Peyer's patch (tissue), 4 donors: Measurements from ENCODE around the gene OAS2. TPM values are rescaled to one million over a fixed set of nuclear protein-coding genes. Genes with fewer than 3 reads are reported as not detected.
A peak's percentile ranks its signal among the peaks of the same experiment; 100 is the strongest.

ENCODE experiments used
- DNase-seq, 3 donors: peaks; one replicate each; pipeline ENCODE4 v3.0.0-alpha.2; 2017 to 2019
- H3K27ac ChIP-seq, 4 donors: fragments of 200-600 bp; sonication (generic); one replicate each; pipeline ENCODE4 v1.5.1; 2016 to 2019
- H3K27me3 ChIP-seq, 2 donors: fragments of 200-600 bp; sonication (generic); one replicate each; pipeline ENCODE4 v1.5.1; 2019
- H3K36me3 ChIP-seq, 3 donors: fragments of 200-600 bp; sonication (generic); one replicate each; pipeline ENCODE4 v1.5.1; 2016 to 2019
- H3K4me1 ChIP-seq, 4 donors: fragments of 200-600 bp; sonication (generic); one replicate each; pipeline ENCODE4 v1.5.1; 2016 to 2019
- H3K4me3 ChIP-seq, 4 donors: fragments of 200-600 bp; sonication (generic); 1 replicate in 3 of 4; 2 replicates in 1 of 4; pipeline ENCODE4 v1.5.1; 2016 to 2019; ENCODE audit warnings: mild to moderate bottlenecking in 1 of 4
- H3K9me3 ChIP-seq, 4 donors: fragments of 200-600 bp; sonication (generic); one replicate each; pipeline ENCODE4 v1.5.1; 2016 to 2019; ENCODE audit warnings: mild to moderate bottlenecking in 1 of 4
- POLR2A ChIP-seq, 2 donors: fragments of 450-650 bp; IDR thresholded peaks; one replicate each; pipeline ENCODE4 v1.5.1; 2017; ENCODE audit warnings: antibody characterized with exemption in 2 of 2, mild to moderate bottlenecking in 2 of 2, moderate library complexity in 2 of 2
- total RNA-seq, 4 donors: library from RNA; depleted of rRNA; stranded (reverse); fragments of >200 nt; gene quantifications; one replicate each; pipeline ENCODE4 v1.1.0, GENCODE V29; 2016
- TF ChIP-seq, protein P1 (sequence below), 6 experiments: fragments of 450-650 bp in 4 of 6; fragments of 200-600 bp in 2 of 6; sonication (generic) in 1 of 6; IDR thresholded peaks; one replicate each; pipeline ENCODE4 v1.5.1; 2017 to 2019; ENCODE audit warnings: antibody characterized with exemption in 6 of 6, mild to moderate bottlenecking in 3 of 6, moderate library complexity in 1 of 6

Gene OAS2
- total RNA-seq, 4 donors from 2014 or later = 1.3 to 18.2 (median 3.5) TPM

DNA sequence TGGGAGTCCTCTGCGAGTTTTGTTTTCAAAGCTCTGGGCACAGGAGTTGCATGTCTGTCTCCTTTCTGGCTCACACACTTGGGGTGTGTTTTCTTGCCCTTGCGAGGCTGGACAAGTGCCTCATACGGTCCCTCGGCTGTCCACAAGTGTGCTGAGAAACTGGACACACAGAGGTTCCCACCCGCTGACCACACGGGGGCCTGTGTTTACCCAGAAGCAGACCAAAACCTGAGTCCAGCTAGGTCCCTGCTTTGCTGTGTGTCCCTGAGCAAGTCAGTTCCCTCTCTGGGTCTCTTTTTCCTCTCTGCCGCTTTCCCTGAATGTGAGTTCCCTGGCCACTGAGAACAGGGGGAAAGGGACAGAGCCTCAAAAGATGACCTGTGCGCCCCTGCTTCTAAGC is 678 bp upstream of the OAS2 start:
- Histone ChIP-seq H3K4me1 (peaks cover 0 to 7% (median 0%) of the 10 kb centered on the region in 4 donors), H3K27me3 (no peaks in the 10 kb centered on the region), H3K27ac (peak overlapping the region; percentile 86 to 92 (median 91)), H3K36me3 (no peaks in the 10 kb centered on the region), H3K4me3 (peak overlapping the region; percentile 52 to 63 (median 61)), H3K9me3 (no peaks in the 10 kb centered on the region)
- TF ChIP-seq, protein P1, sequence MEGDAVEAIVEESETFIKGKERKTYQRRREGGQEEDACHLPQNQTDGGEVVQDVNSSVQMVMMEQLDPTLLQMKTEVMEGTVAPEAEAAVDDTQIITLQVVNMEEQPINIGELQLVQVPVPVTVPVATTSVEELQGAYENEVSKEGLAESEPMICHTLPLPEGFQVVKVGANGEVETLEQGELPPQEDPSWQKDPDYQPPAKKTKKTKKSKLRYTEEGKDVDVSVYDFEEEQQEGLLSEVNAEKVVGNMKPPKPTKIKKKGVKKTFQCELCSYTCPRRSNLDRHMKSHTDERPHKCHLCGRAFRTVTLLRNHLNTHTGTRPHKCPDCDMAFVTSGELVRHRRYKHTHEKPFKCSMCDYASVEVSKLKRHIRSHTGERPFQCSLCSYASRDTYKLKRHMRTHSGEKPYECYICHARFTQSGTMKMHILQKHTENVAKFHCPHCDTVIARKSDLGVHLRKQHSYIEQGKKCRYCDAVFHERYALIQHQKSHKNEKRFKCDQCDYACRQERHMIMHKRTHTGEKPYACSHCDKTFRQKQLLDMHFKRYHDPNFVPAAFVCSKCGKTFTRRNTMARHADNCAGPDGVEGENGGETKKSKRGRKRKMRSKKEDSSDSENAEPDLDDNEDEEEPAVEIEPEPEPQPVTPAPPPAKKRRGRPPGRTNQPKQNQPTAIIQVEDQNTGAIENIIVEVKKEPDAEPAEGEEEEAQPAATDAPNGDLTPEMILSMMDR (IDR thresholded peaks at IDR 0.05) = no peak
- TF ChIP-seq POLR2A (IDR thresholded peaks at IDR 0.05) = no peak
- no peak for DNase-seq

DNA sequence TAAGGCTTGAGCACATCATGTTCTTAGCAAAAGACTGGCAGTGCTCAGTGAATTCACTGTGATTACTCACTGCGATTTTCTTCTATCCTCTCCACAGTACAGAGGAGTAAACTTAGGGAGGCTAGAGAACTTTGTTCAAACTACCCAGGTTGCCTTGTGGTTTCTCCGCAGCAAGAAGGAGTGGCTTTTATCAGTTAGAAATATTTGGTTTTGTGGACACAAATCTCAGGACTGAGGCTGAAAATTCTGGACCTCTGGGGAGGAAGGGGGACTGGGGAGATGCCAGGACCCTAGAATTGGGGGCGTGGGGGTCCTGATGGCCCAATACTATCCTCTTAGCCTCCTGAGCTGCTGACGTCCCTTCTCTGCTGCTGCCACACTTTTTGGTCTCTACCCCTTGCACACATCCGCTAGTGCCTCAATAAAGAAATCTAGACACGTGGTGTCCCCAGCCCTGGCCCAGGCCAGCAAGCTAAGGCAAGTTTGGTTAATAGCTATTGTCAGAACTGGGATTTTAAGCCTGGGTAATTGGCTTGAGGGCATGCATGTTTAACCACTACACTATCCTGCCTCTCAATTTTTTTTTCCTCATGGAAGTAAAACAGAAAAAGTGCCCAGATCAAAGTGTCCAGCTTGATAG is 842 bp downstream of the OAS2 start:
- peak overlapping the region; percentile 52 to 63 (median 61) for H3K4me3 ChIP-seq
- TF ChIP-seq, protein P1 (IDR thresholded peaks at IDR 0.05) = no peak
- TF ChIP-seq POLR2A (IDR thresholded peaks at IDR 0.05) = peak in 1 of 2 donors; percentile 21
- H3K36me3 ChIP-seq = no peaks in the 10 kb centered on the region
- H3K27me3 ChIP-seq = no peaks in the 10 kb centered on the region
- H3K9me3 ChIP-seq = no peaks in the 10 kb centered on the region
- H3K27ac ChIP-seq = peak overlapping the region; percentile 86 to 92 (median 91)
- H3K4me1 ChIP-seq = peaks cover 0 to 7% (median 0%) of the 10 kb centered on the region in 4 donors
- DNase-seq = peak in 2 of 3 donors; percentile 78 to 84

DNA sequence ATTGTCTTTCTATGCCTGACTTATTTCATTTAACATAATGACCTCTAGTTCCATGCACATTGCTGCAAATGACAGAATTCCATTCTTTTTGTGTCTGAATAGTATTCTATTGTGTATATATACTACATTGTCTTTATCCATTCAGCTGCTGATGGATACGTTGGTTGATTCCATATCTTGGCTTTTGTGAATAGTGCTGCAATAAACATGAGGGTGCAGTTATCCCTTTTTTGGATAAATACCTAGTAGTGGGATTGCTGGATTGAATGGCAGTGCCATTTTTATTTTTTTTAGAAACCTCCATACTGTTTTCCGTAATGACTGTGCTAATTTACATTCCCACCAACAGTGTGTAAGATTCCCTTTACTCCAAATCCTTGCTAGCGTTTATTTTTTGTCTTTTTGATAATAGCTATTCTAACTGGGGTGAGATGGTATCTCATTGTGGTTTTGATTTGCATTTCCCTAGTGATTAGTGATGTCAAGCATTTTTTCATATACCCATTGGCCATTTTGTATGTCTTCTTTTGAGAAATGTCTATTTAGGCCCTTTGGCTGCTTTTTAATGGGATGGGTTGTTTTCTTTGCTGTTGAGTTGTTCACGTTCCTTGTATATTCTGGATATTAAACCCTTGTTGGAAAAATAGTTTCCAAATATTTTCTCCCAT is 2.3 kb downstream of the OAS2 start:
- no peak for DNase-seq
- H3K27ac ChIP-seq = peak overlapping the region in 1 of 4 donors; percentile 91
- H3K4me3 ChIP-seq = no peak overlapping the region
- no peak for TF ChIP-seq POLR2A (IDR thresholded peaks at IDR 0.05)
- TF ChIP-seq, protein P1 (IDR thresholded peaks at IDR 0.05) = no peak
- H3K9me3 ChIP-seq = no peaks in the 10 kb centered on the region
- H3K27me3 ChIP-seq = no peaks in the 10 kb centered on the region
- H3K4me1 ChIP-seq = peaks cover 0 to 7% (median 0%) of the 10 kb centered on the region in 4 donors
- H3K36me3 ChIP-seq = no peaks in the 10 kb centered on the region

DNA sequence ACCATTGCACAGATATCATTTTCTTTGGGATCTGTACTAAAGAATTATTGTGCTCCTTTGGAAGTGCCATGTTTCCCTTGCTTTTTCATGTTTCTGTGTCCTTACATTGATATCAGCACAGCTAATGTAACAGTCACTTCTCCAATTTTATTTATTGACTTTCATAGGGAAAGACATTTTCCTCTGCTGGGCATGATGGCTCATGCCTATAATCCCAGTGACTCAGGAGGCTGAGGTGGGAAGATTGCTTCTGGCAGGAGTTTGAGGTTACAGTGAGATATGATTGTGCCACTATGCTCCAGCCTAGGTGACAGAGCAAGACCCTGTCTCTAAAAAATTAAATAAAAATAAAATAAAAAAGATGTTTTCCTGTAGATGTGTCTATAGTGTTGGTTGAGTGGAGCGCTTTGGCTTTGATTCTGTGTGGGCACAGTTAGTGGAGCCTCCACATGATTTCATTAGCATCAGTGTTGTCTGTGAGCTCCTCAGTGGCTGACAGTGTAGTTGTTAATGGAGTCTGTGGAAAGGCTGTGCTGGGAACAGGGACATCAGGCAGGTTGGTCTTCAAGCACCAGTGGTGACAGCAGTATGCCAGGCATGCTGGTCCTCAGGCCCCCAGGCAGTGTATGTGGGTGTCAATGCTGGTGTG is 7.4 kb downstream of the OAS2 start:
- Histone ChIP-seq H3K27me3 (no peaks in the 10 kb centered on the region), H3K27ac (no peak overlapping the region), H3K4me3 (no peak overlapping the region), H3K9me3 (no peaks in the 10 kb centered on the region), H3K36me3 (peaks cover 0 to 4% (median 0%) of the 10 kb centered on the region in 3 donors), H3K4me1 (no peaks in the 10 kb centered on the region)
- no peak for TF ChIP-seq POLR2A (IDR thresholded peaks at IDR 0.05)
- TF ChIP-seq, protein P1 (IDR thresholded peaks at IDR 0.05) = no peak
- DNase-seq = no peak

DNA sequence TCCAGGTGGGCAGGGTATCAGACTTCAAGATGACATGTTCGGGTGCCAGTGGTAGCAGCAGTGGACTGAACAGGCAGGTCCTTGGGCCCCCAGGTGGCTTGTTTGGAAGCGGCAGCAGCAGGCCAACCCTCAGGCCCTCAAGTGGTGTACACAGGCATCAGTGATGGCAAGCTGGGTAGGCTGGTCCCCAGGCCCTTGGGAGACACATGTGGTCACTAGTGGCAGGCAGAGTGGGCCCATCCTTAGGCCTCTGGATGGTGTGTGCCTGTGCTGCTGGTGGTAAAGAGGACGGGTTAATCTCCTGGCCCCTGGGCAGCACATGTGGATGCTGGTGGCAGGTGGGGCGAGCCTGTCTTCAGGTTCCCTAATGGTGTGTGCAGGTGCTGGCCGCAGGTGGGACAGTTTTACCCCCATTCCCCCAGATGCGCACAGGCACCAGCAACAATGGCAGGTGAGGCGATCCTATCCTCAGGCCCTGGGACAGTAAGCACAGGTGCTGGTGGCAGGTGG is 8.0 kb downstream of the OAS2 start:
- Histone ChIP-seq H3K4me3 (no peak overlapping the region), H3K27me3 (no peaks in the 10 kb centered on the region), H3K27ac (no peak overlapping the region), H3K9me3 (no peaks in the 10 kb centered on the region), H3K4me1 (no peaks in the 10 kb centered on the region), H3K36me3 (peaks cover 0 to 4% (median 0%) of the 10 kb centered on the region in 3 donors)
- TF ChIP-seq, protein P1 (IDR thresholded peaks at IDR 0.05) = no peak
- no peak for TF ChIP-seq POLR2A (IDR thresholded peaks at IDR 0.05)
- DNase-seq = no peak
